ENCODE data around the gene OAT. TPM values are rescaled to one million over a fixed set of nuclear protein-coding genes. Genes with fewer than 3 reads are reported as not detected.

Gene OAT
- total RNA-seq, 1 donor from 2014 or later = 106 TPM

GRCh38 chr10:124414076-124414475 is 4.6 kb downstream of the OAT start:
- Histone ChIP-seq H3K27me3 (ENCODE audit: control insufficient read depth in 3 of 3, insufficient read depth in 3 of 3, low read length in 3 of 3) (no peaks in the 10 kb centered on the region), H3K9me3 (ENCODE audit: control insufficient read depth in 3 of 3, low read length in 3 of 3) (no peaks in the 10 kb centered on the region), H3K4me3 (ENCODE audit: low read length in 3 of 3) (no peak overlapping the region), H3K4me1 (ENCODE audit: control insufficient read depth in 3 of 3, insufficient read depth in 3 of 3, low read length in 3 of 3) (peaks cover 20 to 30% (median 30%) of the 10 kb centered on the region in 3 donors), H3K9ac (ENCODE audit: low read depth in 1 of 3, low read length in 3 of 3) (no peak overlapping the region), H3K27ac (ENCODE audit: low read depth, low read length) (no peak overlapping the region), H3K36me3 (ENCODE audit: control insufficient read depth in 3 of 3, insufficient read depth in 3 of 3, low read length in 3 of 3) (peaks cover 7 to 13% (median 13%) of the 10 kb centered on the region in 3 donors)

DNA sequence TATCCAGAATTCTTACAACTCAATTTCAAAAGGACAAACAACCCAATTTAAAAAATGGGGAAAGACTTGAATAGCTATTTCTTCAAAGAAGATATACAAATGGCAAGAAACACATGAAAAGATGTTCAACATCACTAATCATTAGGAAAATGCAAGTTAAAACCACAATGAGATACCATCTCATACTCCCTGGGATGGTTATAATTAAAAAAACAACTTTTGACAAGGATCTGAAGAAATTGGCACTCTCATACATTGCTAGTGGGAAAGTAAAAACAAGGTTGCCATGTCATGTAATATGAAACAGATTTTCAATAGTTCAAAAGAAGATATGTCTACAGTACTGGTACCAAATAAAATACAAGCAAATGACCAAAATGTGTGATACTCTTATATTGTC is 9.0 kb downstream of the OAT start:
- no peak overlapping the region for H3K27ac ChIP-seq (ENCODE audit: low read depth, low read length)
- H3K9me3 ChIP-seq (ENCODE audit: control insufficient read depth in 3 of 3, low read length in 3 of 3) = no peaks in the 10 kb centered on the region
- H3K4me3 ChIP-seq (ENCODE audit: low read length in 3 of 3) = no peak overlapping the region
- H3K4me1 ChIP-seq (ENCODE audit: control insufficient read depth in 3 of 3, insufficient read depth in 3 of 3, low read length in 3 of 3) = peaks cover 0 to 12% (median 10%) of the 10 kb centered on the region in 3 donors
- no peaks in the 10 kb centered on the region for H3K27me3 ChIP-seq (ENCODE audit: control insufficient read depth in 3 of 3, insufficient read depth in 3 of 3, low read length in 3 of 3)
- no peak overlapping the region for H3K9ac ChIP-seq (ENCODE audit: low read depth in 1 of 3, low read length in 3 of 3)
- peaks cover 11 to 39% (median 29%) of the 10 kb centered on the region in 3 donors for H3K36me3 ChIP-seq (ENCODE audit: control insufficient read depth in 3 of 3, insufficient read depth in 3 of 3, low read length in 3 of 3)

- no peaks in the 10 kb centered on the region for H3K9me3 ChIP-seq (ENCODE audit: control insufficient read depth in 3 of 3, low read length in 3 of 3)
- no peaks in the 10 kb centered on the region for H3K27me3 ChIP-seq (ENCODE audit: control insufficient read depth in 3 of 3, insufficient read depth in 3 of 3, low read length in 3 of 3)
- H3K4me1 ChIP-seq (ENCODE audit: control insufficient read depth in 3 of 3, insufficient read depth in 3 of 3, low read length in 3 of 3) = peaks cover 0 to under 1% (median under 1%) of the 10 kb centered on the region in 3 donors
- H3K27ac ChIP-seq (ENCODE audit: low read depth, low read length) = no peak overlapping the region
- H3K4me3 ChIP-seq (ENCODE audit: low read length in 3 of 3) = no peak overlapping the region
- H3K36me3 ChIP-seq (ENCODE audit: control insufficient read depth in 3 of 3, insufficient read depth in 3 of 3, low read length in 3 of 3) = peaks cover 14 to 48% (median 38%) of the 10 kb centered on the region in 3 donors
- H3K9ac ChIP-seq (ENCODE audit: low read depth in 1 of 3, low read length in 3 of 3) = no peak overlapping the region
Observed at GRCh38 chr10:124408357-124408756, 10.4 kb downstream of the OAT start.

GRCh38 chr10:124407456-124407855 is 11.3 kb downstream of the OAT start:
- H3K9me3 ChIP-seq (ENCODE audit: control insufficient read depth in 3 of 3, low read length in 3 of 3) = no peaks in the 10 kb centered on the region
- H3K4me3 ChIP-seq (ENCODE audit: low read length in 3 of 3) = no peak overlapping the region
- peaks cover 21 to 54% (median 45%) of the 10 kb centered on the region in 3 donors for H3K36me3 ChIP-seq (ENCODE audit: control insufficient read depth in 3 of 3, insufficient read depth in 3 of 3, low read length in 3 of 3)
- H3K9ac ChIP-seq (ENCODE audit: low read depth in 1 of 3, low read length in 3 of 3) = no peak overlapping the region
- no peak overlapping the region for H3K27ac ChIP-seq (ENCODE audit: low read depth, low read length)
- peaks cover 0 to 2% (median 0%) of the 10 kb centered on the region in 3 donors for H3K4me1 ChIP-seq (ENCODE audit: control insufficient read depth in 3 of 3, insufficient read depth in 3 of 3, low read length in 3 of 3)
- H3K27me3 ChIP-seq (ENCODE audit: control insufficient read depth in 3 of 3, insufficient read depth in 3 of 3, low read length in 3 of 3) = no peaks in the 10 kb centered on the region

GRCh38 chr10:124403548-124403947 is 15.2 kb downstream of the OAT start:
- Histone ChIP-seq H3K36me3 (ENCODE audit: control insufficient read depth in 3 of 3, insufficient read depth in 3 of 3, low read length in 3 of 3) (peaks cover 25 to 69% (median 60%) of the 10 kb centered on the region in 3 donors), H3K27ac (ENCODE audit: low read depth, low read length) (no peak overlapping the region), H3K27me3 (ENCODE audit: control insufficient read depth in 3 of 3, insufficient read depth in 3 of 3, low read length in 3 of 3) (no peaks in the 10 kb centered on the region), H3K4me1 (ENCODE audit: control insufficient read depth in 3 of 3, insufficient read depth in 3 of 3, low read length in 3 of 3) (peaks cover 0 to 2% (median 0%) of the 10 kb centered on the region in 3 donors), H3K4me3 (ENCODE audit: low read length in 3 of 3) (no peak overlapping the region), H3K9ac (ENCODE audit: low read depth in 1 of 3, low read length in 3 of 3) (no peak overlapping the region), H3K9me3 (ENCODE audit: control insufficient read depth in 3 of 3, low read length in 3 of 3) (no peaks in the 10 kb centered on the region)

DNA sequence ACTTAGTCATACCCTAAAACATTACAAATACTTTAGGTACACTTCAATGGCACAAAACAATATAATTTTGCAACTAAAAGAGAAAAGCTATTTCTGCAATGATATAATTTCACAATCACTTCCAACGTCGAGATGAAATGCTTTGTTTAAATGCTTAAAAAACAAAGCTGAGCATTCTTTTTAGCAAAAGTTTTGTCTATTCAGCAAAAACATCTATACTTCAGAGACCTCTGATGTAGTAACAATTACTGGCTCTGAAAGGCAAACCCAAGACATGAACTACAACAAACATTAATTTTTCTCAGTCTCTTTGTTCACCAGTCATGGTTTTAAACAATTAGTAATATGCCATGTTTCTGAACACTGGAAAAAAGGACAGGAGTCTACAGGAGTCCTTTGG is 16.4 kb downstream of the OAT start:
- peaks cover 0 to 2% (median 0%) of the 10 kb centered on the region in 3 donors for H3K4me1 ChIP-seq (ENCODE audit: control insufficient read depth in 3 of 3, insufficient read depth in 3 of 3, low read length in 3 of 3)
- peaks cover 27 to 67% (median 59%) of the 10 kb centered on the region in 3 donors for H3K36me3 ChIP-seq (ENCODE audit: control insufficient read depth in 3 of 3, insufficient read depth in 3 of 3, low read length in 3 of 3)
- H3K27ac ChIP-seq (ENCODE audit: low read depth, low read length) = no peak overlapping the region
- H3K9me3 ChIP-seq (ENCODE audit: control insufficient read depth in 3 of 3, low read length in 3 of 3) = no peaks in the 10 kb centered on the region
- H3K9ac ChIP-seq (ENCODE audit: low read depth in 1 of 3, low read length in 3 of 3) = no peak overlapping the region
- H3K27me3 ChIP-seq (ENCODE audit: control insufficient read depth in 3 of 3, insufficient read depth in 3 of 3, low read length in 3 of 3) = no peaks in the 10 kb centered on the region
- no peak overlapping the region for H3K4me3 ChIP-seq (ENCODE audit: low read length in 3 of 3)

DNA sequence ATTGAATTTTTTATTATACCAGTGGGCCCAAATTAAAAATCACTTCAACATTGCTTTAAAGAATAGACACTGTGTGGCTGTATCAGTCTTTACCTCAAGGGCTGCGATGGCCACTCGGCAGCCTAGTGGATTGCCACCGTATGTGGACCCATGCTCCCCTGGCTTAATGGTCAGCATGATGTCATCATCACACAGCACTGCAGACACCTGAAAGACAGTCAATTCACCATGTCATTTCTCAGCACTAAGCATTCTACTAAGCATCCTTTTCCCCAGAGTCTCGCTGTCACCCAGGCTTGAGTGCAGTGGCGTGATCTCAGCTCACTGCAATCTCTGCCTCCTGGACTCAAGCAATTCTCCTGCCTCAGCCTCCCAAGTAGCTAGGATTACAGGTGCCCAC is 17.1 kb downstream of the OAT start:
- no peak overlapping the region for H3K4me3 ChIP-seq (ENCODE audit: low read length in 3 of 3)
- no peak overlapping the region for H3K27ac ChIP-seq (ENCODE audit: low read depth, low read length)
- no peak overlapping the region for H3K9ac ChIP-seq (ENCODE audit: low read depth in 1 of 3, low read length in 3 of 3)
- peaks cover 29 to 65% (median 56%) of the 10 kb centered on the region in 3 donors for H3K36me3 ChIP-seq (ENCODE audit: control insufficient read depth in 3 of 3, insufficient read depth in 3 of 3, low read length in 3 of 3)
- H3K4me1 ChIP-seq (ENCODE audit: control insufficient read depth in 3 of 3, insufficient read depth in 3 of 3, low read length in 3 of 3) = peaks cover 0 to 2% (median 0%) of the 10 kb centered on the region in 3 donors
- H3K27me3 ChIP-seq (ENCODE audit: control insufficient read depth in 3 of 3, insufficient read depth in 3 of 3, low read length in 3 of 3) = no peaks in the 10 kb centered on the region
- no peaks in the 10 kb centered on the region for H3K9me3 ChIP-seq (ENCODE audit: control insufficient read depth in 3 of 3, low read length in 3 of 3)

DNA sequence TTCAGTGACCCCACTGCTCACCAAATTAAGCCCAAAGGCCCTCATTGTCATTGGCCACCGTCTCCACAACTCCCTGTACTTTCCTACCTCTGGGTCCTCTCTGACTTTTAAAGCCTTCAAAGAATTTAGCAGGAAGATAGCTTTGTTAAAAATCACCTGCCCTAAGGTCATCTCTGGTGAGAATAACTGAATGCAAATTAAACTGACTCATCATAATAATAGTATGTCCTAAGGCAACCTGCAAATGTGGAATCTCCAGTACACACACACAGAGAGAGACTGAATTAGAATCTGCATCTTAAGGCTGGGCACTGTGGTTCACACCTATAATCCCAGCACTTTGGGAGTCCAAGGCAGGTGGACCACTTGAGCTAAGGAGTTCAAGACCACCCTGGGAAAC is 24.1 kb downstream of the OAT start:
- H3K9me3 ChIP-seq (ENCODE audit: control insufficient read depth in 3 of 3, low read length in 3 of 3) = no peaks in the 10 kb centered on the region
- H3K4me3 ChIP-seq (ENCODE audit: low read length in 3 of 3) = no peak overlapping the region
- H3K27me3 ChIP-seq (ENCODE audit: control insufficient read depth in 3 of 3, insufficient read depth in 3 of 3, low read length in 3 of 3) = no peaks in the 10 kb centered on the region
- peaks cover 5 to 11% (median 6%) of the 10 kb centered on the region in 3 donors for H3K36me3 ChIP-seq (ENCODE audit: control insufficient read depth in 3 of 3, insufficient read depth in 3 of 3, low read length in 3 of 3)
- H3K4me1 ChIP-seq (ENCODE audit: control insufficient read depth in 3 of 3, insufficient read depth in 3 of 3, low read length in 3 of 3) = peaks cover 0 to under 1% (median 0%) of the 10 kb centered on the region in 3 donors
- no peak overlapping the region for H3K27ac ChIP-seq (ENCODE audit: low read depth, low read length)
- no peak overlapping the region for H3K9ac ChIP-seq (ENCODE audit: low read depth in 1 of 3, low read length in 3 of 3)

- no peaks in the 10 kb centered on the region for H3K27me3 ChIP-seq (ENCODE audit: control insufficient read depth in 3 of 3, insufficient read depth in 3 of 3, low read length in 3 of 3)
- H3K4me1 ChIP-seq (ENCODE audit: control insufficient read depth in 3 of 3, insufficient read depth in 3 of 3, low read length in 3 of 3) = peaks cover 0 to 8% (median 7%) of the 10 kb centered on the region in 3 donors
- no peaks in the 10 kb centered on the region for H3K9me3 ChIP-seq (ENCODE audit: control insufficient read depth in 3 of 3, low read length in 3 of 3)
- no peak overlapping the region for H3K9ac ChIP-seq (ENCODE audit: low read depth in 1 of 3, low read length in 3 of 3)
- no peak overlapping the region for H3K4me3 ChIP-seq (ENCODE audit: low read length in 3 of 3)
- peaks cover 3 to 6% (median 4%) of the 10 kb centered on the region in 3 donors for H3K36me3 ChIP-seq (ENCODE audit: control insufficient read depth in 3 of 3, insufficient read depth in 3 of 3, low read length in 3 of 3)
- H3K27ac ChIP-seq (ENCODE audit: low read depth, low read length) = no peak overlapping the region
Observed at GRCh38 chr10:124392626-124393342, 25.9 kb downstream of the OAT start.

GRCh38 chr10:124390471-124391187 is 28.1 kb downstream of the OAT start:
- Histone ChIP-seq H3K4me3 (ENCODE audit: low read length in 3 of 3) (no peak overlapping the region), H3K27me3 (ENCODE audit: control insufficient read depth in 3 of 3, insufficient read depth in 3 of 3, low read length in 3 of 3) (no peaks in the 10 kb centered on the region), H3K9ac (ENCODE audit: low read depth in 1 of 3, low read length in 3 of 3) (no peak overlapping the region), H3K4me1 (ENCODE audit: control insufficient read depth in 3 of 3, insufficient read depth in 3 of 3, low read length in 3 of 3) (peaks cover 0 to 8% (median 7%) of the 10 kb centered on the region in 3 donors), H3K36me3 (ENCODE audit: control insufficient read depth in 3 of 3, insufficient read depth in 3 of 3, low read length in 3 of 3) (no peaks in the 10 kb centered on the region), H3K27ac (ENCODE audit: low read depth, low read length) (no peak overlapping the region), H3K9me3 (ENCODE audit: control insufficient read depth in 3 of 3, low read length in 3 of 3) (no peaks in the 10 kb centered on the region)

Measured in skeletal muscle tissue (tissue), 4 donors.